GM19238 (cell line): Measurements from ENCODE around the gene CELF5.
"Not testable (repeated sequence)": the region's sequence is repeated elsewhere in the genome, so short reads cannot be mapped to it uniquely, and the experiment has no call there.

Source experiments
- DNase-seq: peaks from one replicate; pipeline ENCODE4 v3.0.0; 2011; ENCODE audit warnings: low spot score; ENCODE audit not compliant: insufficient read length

Gene CELF5

DNA sequence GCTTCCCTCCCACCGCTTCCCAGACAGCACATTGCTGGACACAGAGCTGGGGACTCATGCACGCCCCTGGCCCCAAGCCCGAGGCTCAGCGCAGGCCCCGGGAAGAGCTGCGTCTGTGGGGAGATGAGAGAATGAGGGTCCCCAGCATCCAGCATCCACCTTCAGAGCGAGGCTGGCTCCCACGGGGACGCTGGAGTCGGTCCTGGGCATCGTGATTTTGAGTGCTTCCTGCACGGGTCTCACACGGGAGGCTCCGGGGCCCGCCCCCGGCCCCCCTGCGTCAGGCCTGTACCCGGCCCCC is 34.0 kb upstream of the CELF5 start:
- no peak for DNase-seq

DNA sequence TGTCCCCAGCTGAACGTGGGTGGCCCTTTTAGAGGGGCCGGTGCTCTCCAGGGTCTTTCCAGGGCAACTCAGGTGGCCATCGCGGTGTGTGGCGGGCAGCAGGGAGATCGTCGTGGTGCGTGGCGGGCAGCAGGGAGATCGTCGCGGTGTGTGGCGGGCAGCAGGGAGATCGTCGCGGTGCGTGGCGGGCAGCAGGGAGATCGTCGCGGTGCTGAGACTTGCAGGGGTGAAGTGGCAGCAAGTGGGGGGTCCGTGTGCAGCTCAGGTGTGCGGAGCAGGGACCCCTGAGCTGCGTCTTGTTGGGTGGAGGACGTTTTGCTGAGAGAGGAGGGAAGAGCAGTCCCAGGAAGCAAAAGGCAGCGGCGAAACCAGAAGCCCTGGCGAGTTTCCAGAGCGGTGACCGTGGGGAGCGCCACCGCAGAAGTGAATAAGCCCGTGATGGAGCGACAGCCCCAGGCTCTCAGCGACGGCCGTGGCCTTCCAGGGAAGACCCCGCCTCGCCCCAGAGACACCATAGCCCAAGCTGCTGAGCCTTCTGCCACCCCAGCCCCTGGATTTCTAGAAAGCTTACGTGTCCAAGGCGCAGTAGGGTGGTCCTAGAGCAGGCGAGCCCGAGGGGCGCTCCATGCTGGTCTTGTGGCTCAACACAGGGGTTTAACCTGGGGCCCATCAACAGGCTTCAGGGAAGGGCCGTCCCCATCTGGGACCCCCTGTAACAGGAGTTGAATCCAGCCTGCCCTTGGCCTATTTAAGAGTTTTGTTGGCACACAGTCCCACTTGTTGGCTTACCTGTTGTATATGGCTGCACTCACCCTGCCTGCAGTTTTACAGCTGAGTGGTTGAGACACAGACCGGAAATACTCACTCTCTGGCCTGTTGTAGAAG is 33.3 kb upstream of the CELF5 start:
- DNase-seq, result no peak

DNA sequence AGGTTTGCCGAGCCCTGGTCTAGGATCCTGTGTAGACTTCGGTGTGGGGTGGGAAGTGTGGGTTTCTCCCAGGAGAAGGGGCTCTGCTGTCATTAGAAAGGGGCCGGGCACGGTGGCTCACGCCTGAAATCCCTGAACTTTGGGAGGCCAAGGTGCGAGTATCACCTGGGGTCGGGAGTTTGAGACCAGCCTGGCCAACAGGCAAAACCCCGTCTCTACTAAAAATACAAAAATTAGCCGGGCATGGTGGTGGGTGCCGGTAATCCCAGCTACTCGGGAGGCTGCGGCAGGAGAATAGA is 32.7 kb upstream of the CELF5 start:
- not testable (repeated sequence) for DNase-seq

DNA sequence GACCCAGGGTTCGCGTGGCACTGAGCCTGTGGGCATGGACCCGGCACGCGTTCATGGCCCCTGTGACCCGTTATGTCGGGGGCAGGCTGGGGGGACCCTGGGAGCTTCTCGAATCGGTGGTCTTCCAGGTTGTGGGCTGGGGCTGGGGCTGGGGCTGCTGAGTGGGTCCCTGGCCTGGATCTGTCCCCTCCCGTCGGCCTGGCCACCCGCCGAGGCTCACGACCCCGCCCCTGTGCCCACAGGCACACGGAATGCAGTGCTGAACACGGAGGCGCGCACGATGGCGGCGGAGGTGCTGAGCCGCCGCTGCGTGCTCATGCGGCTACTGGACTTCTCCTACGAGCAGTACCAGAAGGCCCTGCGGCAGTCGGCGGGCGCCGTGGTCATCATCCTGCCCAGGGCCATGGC is 32.2 kb upstream of the CELF5 start:
- DNase-seq, result no peak

DNA sequence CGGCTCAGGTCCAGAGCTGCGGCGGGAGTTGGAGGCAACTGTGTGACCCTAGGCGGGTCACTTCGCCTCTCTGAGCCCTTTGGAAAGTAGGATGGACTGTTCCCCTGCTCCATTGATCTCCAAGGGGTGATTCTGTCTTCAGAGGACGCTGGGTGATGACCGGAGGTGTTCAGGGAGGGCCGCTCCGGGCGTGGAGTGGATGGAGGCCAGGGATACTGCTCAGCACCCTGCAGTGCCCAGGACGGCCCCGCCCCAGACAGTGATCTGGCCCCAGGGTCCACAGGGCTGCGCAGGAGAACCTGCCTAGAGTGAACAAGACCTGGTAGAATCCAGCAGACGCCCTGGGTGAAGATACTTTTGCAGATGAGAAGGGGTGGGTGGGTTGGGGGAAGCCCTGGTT is 31.8 kb upstream of the CELF5 start:
- DNase-seq, result no peak

DNA sequence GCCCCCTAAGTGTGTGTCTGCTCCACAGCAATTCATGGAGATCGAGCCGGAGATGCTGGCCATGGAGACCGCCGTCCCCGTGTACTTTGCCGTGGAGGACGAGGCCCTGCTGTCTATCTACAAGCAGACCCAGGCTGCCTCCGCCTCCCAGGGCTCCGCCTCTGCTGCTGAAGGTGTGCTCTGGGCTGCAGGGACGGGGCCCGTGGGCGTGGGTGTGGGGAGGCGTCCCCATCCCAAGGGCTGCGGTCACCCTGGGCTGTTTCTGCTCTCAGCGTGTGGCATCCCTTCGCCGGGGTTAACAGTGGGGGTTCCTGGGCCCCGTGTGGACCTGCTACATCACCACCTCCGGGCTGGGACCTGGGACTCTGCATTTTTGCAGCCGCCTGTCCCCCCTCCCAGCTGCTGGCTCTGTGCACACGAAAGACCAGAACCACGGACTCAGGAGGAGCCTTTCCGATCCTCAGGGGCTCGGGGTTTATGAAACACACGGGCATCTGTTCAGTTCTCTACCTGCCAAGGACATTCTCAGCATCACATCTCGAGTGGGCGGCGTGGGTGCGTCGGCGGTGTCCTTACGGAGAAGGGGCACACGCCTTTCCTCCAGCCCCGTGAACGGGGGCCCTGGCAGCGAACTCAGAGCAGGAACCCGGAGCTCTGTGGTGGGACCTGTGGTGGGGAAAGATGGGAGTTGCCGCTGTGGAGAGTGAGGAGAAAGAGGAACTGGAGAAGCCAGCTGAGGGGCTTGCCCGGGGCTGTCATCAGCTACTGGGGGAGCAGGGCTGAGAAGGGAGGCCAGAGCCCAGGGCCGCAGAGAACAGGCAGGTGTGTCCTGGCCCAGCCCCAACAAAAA is 31.0 kb upstream of the CELF5 start:
- no peak for DNase-seq

DNA sequence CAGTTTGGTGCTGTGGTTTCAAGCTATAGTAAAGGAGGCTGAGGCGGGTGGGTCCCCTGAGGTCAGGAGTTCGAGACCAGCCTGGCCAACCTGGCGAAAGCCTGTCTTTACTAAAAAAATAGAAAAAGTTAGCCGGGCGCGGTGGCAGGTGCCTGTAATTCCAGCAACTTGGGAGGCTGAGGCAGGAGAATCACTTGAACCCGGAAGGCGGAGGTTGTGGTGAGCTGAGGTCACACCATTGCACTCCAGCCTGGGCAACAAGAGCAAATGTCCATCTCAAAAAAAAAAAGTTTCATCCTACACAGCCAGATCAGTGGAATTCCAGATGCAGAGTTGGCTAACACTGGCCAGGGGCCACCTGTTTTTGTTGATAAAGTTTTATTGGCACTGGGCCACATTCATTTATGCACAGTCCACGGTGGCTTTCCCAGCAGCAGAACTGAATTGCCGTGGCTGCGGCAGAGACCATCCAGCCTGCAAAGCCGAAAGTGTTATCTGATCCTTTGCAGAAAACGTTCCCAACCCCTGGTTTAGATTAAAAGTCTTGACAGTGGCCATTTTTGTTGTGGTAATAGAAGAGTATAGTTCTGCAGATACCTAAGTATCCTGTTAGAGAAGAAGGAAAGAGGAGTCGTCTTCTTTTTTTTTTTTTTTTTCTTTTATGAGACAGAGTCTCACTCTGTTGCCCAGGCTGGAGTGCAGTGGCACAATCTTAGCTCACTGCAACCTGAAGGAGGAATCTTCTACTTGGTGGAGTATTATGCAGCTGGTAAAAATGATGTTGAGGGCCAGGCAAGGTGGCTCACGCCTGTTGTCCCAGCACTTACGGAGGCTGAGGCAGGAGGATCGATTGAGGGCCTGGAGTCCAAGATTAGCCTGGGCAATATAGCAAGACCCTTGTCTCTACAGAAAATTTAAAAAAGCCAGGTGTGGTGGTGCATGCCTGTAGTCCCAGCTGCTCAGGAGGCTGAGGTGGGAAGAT is 30.1 kb upstream of the CELF5 start:
- no peak for DNase-seq

DNA sequence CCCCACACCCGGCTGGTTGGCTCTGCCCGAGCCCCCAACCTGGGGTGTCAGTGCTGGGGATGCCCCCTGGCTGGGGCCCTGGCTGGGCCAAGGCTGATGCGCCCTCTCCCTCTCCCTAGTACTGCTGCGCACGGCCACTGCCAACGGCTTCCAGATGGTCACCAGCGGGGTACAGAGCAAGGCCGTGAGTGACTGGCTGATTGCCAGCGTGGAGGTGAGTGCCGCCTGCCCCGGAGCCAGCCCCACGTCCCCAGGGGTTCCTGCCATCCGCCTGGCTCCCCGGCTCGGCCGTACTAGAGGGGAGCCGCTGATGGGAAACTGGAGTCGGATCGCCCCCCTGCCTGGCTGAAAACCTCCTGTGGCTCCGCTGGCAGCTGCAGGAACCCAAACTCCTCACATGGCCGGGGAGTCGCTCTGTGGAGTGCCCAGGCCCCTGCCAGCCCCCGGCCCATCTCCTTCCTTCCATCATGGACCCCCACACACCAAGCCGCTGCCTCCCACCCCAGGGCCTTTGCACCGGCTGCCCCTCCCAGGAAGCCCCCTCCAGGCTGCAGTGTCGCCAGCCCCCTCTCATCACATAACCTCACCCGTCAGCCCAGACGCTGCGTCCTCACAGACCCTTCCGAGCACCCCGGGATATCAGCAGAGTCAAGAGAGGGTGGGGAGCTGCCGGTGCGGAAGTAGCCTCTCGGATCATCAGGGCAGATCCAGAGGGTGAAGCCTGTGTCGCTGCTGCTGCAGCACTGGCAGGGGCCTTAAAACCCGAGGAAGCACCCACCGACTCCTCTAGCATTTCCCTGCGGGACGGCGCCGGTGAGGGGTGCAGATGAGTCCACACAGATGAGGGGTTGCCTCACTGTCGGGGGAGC is 28.2 kb upstream of the CELF5 start:
- DNase-seq, result no peak

DNA sequence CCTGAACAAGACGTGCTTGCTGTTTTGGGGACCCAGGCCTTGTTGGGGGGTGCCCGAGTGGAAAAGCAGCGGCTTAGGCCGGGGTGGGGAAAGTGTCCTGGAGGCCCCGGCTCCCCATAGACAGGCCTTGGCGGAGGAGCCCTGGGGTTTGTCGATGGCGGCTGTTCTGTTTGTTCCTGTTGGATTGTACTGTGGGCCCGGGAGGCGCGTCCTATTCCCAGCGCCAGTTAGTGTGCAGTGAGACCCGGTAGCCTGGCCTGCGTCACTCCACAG is 27.6 kb upstream of the CELF5 start:
- DNase-seq, result no peak

DNA sequence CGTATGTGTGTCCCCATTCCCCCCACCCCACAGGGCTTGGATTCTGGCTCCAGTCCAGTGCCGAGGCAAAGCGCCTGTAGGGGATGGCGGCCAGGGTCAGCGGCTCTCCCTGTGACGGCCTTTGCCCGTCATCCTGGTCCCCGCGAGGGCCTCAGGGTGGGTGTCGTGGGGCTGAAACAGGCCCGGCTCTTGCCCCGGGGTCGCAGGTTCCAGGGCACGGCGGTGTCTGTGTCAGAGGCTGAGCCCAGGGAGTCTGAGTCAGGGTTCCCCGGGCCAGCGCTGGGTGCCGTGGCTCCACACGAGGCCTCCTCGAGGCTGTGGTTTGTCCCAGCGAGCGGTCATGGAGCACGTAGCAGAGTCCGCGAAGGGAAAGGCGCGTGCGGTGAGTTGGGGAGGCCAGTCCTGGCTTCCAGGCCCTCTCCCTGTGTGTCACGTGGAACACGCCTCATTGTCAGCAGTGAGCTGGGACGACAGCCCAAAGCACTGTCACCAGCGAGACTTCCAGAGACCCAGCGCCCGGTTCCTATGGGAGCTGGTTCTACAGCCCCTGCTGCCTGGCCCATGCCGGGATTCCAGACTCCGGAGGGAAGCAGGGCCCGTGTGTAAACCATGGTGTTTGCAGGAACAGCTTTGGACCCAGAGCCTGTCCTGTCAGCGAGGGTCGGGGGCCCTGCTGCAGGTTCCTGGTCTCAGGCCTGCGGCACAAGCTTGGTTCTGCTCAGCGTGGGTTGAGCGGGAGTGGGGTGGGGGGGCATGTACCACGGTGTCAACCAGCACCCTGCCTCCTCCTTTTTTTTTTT is 25.4 kb upstream of the CELF5 start:
- DNase-seq, result no peak

DNA sequence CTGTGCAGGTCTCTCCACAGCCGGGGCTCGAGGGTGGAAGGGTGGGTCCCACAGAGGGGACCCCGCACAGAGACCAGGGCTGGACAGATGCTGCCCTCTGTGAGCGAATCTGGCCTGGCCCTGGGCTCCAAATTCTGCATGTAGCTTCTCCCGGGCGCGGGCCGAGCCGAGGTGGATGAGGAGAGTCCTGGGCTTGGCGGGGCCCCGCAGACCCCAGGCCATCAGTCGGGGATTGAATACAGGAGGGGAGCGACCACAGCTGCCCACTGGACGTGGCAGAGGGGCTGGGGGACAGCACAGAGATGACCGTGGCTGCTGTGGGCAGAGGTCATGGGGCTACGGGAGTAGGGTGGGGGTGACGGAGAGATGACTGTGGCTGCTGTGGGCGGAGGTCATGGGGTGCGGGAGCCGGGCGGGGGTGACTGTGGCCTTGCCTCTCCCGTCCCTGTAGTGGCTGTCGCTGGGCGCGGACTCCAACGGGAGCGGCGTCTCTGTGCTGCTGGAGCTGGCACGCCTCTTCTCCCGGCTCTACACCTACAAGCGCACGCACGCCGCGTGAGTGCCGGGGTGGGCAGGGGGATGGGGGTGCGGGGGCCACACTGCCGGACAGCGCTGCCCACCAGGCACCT is 23.3 kb upstream of the CELF5 start:
- no peak for DNase-seq

DNA sequence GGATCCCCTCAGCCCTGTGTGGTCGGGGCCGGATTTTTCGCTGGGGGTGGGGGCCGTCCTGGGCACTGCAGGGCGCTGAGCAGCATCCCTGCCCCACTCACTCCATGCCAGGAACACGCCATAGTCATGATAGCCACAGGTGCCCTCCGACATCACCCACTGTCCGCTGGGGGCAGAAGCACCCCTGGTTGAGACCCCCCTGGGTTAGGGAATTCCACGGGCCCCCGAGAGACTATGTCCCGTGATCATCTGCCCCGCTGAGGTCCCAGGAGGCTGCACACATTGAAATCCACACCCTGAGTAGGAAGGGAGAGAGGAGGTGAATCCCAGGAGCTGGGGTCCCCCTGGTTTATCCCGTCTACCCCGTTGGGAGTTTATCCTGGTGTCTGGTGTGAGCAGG is 22.6 kb upstream of the CELF5 start:
- no peak for DNase-seq

DNA sequence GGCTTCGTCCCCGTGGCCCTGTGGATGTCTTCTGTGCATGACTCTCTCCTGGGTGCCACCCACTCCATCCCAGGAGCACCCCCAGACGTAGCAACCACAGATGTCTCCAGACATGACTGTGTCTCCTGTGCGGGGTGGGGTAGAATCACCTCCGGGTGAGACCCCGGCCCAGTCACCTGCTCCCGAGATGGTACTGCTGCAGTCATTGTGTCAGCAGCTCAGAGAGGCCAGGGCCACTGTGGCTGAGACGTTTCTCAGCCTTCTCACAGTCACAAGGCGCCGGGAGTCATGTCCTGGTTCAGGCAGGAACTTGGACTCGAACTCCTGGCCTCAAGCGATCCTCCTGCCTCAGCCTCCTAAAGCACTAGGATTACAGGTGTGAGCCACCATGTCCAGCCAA is 22.1 kb upstream of the CELF5 start:
- DNase-seq, result no peak

DNA sequence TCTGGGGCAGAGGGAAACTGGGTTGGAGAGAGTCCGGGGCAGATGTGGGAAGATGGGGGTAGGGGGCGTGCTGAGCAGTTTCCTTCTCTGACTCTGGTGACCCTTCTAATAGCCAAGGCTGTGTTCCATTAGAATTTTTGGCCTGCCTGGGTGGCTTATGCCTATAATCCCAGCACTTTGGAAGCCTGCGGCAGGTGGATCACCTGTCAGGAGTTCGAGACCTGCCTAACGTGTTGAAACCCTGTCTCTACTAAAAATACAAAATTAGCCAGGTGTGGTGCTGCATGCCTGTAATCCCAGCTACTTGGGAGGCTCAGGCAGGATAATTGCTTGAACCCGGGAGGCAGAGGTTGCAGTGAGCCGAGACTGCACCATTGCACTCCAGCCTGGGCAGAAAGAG is 21.6 kb upstream of the CELF5 start:
- not testable (repeated sequence) for DNase-seq

DNA sequence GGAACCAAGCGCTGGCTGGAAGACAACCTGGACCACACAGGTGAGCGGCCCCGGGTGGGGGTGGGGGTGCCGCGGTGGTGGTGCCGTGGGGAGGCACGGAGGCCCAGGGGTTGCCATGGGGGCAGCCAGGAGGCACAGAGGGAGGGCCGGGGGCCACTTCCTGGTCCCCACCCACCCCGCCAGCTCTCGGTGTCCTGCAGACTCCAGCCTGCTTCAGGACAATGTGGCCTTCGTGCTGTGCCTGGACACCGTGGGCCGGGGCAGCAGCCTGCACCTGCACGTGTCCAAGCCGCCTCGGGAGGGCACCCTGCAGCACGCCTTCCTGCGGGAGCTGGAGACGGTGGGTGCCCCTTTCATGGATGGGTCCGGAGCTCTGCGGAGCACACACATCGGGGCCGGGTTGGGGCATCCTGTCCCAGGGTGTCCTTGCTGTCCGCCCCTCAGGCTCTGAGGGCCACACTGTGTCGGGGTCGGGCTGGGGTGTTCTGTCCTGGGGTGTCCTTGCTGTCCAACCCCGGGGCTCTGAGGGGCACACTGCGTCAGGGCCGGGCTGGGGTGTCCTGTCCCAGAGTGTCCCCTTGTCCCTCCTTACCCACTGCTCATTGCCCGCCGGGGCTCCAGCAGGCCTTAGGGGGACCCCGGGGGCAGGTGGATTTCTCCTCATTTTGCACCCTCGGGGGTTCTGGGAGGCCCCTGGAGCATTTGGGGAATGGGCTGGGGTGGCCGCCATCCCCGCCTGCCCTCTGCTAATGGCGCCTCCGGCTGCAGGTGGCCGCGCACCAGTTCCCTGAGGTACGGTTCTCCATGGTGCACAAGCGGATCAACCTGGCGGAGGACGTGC is 20.4 kb upstream of the CELF5 start:
- no peak for DNase-seq

DNA sequence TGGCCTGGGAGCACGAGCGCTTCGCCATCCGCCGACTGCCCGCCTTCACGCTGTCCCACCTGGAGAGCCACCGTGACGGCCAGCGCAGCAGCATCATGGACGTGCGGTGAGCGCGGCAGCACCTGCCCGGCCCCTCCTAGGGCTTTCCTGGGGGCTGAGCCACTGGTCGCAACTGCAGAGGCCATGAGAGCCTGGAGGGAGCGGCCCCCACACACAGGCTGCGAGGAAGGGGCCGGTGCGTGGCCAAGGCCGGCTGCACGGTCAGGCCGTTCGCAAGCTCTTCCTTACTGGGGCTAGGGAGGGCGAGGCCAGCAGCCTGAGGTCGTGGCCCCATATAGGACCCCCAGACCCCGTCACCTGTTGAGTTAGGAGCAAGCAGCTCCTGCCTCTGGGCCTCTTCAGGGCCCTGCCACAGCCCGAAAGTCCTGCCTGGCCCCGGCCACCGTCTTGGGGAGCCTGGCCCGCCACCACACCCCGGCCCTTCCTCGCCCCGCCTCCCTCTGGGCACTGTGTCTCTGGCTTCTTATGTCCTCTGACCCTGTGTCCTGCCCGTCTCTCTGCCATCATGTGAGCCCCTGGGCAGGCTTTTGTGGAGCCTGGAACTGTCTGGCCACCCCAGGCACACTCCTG is 19.7 kb upstream of the CELF5 start:
- no peak for DNase-seq

DNA sequence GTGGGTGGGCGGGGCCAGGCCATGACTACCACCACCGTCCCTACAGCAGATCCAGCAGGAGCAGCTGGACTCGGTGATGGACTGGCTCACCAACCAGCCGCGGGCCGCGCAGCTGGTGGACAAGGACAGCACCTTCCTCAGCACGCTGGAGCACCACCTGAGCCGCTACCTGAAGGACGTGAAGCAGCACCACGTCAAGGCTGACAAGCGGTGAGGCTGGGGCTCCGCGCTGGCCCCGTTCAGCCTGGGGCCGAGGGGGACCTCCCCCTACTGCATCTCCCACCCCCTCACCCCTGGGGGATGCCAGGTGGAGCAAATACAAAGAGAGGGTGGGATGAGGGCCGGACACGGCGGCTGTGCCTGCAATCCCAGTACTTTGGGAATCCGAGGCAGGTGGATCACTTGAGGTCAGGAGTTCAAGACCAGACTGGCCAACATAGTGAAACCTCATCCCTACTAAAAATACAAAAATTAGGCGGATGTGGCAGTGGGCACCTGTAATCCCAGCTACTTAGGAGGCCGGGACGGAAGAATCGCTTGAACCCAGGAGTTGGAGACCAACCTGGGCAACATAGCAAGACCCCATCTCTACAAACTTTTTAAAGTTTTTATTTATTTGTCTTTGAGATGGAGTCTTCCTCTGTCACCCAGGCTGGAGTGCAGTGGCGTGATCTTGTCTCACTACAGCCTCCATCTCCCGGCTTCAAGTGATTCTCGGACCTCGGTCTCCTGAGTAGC is 18.1 kb upstream of the CELF5 start:
- DNase-seq, result no peak
